Activated T-cell treated with anti-CD3 and anti-CD28 coated beads for 48 hours (primary cell): Measurements from ENCODE around the gene PIK3CB.
"Not testable (repeated sequence)": the region's sequence is repeated elsewhere in the genome, so short reads cannot be mapped to it uniquely, and the experiment has no call there.

Experiments
- DNase-seq: peaks from one replicate; pipeline ENCODE4 v3.0.0-alpha.2; 2020; ENCODE audit warnings: low read depth

PIK3CB gene

DNA sequence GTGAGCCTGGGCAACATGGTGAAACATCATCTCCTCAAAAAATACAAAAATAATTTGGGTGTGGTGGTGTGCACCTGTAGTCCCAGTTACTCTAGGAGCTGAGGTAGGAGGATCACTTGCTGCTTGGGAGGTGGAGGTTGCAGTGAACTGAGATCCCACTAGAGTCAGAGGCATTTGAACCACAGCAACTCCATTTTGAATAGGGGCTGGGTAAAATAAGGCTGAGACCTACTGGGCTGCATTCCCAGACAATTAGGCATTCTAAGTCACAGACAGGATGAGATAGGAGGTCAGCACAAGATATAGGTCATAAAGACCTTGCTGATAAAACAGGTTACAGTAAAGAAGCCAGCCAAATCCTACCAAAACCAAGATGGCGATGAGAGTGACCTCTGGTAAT is 12.1 kb upstream of the PIK3CB start:
- DNase-seq: not testable (repeated sequence)

DNA sequence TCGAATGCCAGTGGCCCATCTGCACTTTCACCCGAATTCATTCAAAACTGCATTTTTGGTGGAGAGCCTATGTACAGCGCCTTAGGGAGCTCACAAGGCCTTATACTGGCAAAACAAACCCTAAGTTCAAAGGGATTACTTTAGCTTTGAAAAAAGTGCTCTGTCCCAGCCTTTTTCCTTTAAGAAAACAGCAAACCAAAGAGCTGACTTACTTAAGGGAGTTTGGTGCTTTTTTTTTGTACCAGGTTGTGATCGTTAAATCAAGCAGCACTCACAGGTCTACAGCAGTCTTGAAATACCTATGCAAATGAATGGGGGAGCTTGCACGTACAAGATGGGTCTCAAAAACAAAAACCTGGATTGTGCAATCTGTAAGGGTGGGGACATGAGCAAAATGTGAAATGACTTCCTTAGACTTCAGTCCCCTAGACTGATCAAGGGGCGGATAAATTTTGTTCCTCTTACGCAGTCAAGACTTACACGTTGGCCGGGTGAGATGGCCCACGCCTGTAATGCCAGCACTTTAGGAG is 11.6 kb upstream of the PIK3CB start:
- DNase-seq: no peak

DNA sequence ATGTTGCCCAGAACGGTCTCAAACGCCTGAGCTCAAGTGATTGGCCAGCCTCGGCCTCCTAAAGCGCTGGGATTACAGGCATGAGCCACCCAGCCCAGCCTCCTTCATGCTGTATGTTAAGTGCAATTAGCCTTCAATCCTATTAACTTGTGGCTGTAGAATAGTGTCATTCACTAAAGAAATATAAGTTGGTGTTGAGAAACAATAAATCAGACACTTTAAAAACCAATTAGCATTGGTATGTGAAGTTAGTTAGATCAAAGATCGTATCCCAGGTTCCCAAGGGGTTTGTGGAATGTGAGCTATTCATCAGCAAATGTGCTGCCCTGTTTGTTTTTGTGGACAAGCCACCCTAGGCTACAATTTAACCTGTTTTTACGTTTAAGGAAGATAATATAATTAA is 11.0 kb upstream of the PIK3CB start:
- DNase-seq: no peak

DNA sequence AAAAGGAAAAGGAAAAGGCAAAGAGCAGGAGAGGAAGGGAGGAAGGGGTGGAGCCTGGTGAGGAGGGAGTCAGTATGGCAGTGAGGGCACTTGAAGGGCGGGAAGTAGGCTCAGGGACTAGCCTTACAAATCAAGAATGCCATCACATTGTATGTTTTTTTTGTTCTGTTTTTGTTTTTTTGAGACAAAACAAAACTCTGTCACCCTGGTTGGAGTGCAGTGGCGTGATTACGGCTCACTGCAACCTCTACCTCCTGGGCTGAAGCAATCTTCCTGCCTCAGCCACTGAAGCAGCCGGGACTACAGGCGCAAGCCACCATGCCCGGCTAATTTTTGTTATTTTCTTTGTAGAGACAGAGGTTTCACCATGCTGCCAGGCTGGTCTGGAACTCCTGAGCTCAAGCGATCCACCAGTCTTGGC is 10.5 kb upstream of the PIK3CB start:
- no peak for DNase-seq

DNA sequence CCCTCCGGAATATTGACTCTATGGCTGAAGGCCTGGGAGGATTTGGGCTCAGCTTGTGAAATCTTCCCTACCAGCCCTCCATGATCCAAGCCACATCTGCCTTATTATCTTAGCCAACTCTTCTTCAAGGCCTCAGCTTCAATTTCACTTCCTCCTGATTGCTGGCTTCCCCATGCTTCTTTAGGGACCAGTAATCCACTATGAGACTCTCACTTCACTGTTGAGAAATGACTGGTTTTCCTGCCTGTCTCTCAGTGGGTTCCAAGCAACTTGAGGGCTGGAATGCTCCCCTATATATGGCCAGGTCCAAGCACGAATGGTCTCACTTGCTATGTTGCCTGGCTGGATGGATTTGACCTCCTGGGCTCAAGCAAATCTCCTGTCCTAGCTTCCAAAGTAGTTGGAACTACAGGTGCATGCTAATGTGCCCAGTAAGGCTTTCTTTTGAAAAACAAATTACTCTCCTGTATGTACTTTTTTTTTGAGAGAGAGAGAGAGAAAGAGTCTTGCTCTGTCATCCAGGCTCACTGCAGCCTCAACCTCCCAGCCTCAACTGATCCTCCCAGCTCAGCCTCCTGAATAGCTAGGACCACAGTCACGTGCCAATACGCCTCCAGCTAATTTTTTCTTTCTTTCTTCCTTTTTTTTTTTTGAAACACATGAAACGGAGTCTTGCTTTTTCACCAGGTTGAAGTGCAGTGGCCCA is 7.9 kb upstream of the PIK3CB start:
- no peak for DNase-seq

DNA sequence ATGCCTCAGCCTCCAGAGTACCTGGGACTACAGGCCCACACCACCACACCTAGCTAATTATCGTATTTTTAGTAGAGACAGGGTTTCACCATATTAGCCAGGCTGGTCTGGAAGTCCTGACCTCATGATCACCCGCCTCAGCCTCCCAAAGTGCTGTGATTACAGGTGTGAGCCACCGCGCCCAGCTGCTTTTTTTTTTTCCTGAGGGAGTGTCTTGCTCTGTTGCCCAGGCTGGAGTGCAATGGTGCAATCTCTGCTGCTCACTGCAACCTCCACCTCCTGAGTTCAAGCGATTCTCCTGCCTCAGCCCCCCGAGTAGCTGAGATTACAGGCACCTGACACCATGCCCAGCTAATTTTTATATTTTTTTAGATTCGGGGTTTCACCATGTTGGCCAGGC is 3.7 kb upstream of the PIK3CB start:
- not testable (repeated sequence) for DNase-seq

DNA sequence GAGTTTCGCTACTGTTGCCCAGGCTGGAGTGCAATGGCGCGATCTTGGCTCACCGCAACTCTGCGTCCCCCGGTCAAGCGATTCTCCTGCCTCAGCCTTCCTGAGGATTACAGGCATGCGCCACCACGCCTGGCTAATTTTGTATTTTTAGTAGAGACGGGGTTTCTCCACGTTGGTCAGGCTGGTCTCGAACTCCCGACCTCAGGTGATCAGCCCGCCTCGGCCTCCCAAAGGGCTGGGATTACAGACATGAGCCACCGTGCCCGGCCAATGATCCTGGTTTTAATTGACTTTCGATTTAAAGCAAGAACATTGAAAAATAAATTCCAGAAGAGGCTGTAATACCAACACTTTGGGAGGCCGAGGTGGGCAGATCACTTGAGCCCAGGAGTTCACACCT is 1.1 kb upstream of the PIK3CB start:
- DNase-seq: not testable (repeated sequence)

DNA sequence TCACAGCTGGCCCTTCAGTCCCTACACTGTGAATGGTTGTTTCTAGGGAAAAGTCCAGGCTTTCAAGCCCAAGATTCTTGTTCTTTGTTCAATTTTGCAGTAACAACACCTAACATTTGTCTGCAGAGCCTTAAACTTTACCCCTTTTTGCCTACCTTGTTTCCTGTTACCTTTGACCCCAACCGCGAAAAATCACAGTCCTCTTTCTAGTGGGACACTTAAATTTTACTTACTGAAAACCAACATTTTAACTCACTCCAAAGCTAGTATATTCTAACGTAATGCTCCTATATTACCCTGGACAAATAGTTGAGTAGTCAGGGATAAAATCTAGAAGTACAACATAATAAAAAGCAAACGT is 649 bp upstream of the PIK3CB start:
- no peak for DNase-seq

DNA sequence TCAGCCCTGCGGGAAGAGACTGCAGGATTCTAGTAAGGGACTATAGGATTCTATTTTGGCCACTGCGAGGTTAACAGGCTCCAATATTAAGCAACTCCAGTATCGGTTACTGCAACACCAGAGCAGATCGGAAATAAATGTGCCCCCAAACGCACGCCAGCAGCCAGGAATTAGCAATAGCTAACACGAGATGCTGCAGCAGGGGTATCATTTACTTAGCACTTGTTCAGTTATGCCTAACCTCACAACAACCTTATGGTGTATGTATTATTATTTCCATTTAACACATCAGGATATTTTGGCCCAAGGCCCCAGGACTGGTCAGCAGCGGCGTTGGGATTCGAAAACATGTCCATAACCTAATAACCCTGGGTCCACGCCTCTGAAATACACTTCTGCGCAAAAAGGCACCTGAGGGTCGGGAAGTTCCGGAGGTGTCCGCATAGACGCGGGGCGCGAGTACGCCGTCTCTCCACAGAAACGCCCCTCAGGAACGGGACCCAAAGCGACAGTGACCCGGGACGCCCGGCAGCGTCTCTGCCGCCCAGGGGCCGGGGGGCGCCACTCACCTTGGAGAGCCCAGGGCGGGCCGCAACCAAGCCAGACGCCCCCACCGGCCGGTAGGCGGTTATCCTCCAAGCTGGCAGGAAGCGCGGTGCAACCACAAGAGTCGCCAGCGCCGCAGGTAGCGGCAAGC is 681 bp downstream of the PIK3CB start:
- no peak for DNase-seq

DNA sequence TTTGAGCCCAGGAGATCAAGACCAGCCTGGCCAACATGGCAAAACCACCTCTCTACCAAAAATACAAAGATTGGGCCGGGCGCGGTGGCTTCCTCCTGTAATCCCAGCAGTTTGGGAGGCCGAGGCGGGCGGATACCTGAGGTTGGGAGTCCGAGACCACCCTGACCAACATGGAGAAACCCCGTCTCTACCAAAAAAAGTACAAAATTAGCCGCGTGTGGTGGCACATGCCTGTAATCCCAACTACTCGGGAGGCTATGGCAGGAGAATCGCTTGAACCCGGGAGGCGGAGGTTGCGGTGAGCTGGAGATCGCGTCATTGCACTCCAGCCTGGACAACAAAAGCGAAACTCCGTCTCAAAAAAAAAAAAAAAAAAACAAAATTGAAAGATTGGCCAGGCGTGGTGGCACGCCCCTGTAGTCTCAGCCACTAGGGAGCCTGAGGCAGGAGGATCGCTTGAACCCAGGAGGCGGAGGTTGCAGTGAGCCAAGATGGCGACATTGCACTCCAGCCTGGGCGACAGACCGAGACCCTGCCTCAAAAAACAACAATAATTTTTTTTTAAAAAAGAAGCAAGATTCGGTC is 2.2 kb downstream of the PIK3CB start:
- DNase-seq: not testable (repeated sequence)

DNA sequence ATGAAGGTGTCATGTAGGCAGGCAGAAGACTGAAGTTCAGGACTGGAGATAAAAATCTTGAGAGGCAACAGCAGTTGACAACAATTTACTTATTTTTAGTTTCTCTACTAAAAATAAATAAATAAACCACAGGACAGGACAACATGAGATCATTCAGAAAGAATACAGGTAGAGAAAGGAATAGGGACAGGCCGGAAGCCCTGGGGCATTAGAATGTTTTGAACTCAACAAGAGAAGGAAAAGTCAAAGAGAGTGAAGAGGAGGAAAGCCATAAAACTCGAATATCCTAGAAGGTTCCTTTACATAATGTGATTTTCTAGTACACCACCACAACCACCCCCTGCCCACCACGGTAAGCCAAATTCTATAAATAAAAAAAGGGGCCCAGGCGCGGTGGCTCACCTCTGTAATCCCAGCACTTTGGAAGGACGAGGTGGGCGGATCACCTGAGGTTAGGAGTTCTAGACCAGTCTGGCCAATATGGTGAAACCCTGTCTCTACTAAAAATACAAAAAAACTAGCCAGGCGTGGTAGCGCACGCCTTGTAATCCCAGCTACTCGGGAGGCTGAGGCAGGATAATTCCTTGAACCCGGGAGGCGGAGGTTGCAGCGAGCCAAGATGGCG is 4.7 kb downstream of the PIK3CB start:
- no peak for DNase-seq

DNA sequence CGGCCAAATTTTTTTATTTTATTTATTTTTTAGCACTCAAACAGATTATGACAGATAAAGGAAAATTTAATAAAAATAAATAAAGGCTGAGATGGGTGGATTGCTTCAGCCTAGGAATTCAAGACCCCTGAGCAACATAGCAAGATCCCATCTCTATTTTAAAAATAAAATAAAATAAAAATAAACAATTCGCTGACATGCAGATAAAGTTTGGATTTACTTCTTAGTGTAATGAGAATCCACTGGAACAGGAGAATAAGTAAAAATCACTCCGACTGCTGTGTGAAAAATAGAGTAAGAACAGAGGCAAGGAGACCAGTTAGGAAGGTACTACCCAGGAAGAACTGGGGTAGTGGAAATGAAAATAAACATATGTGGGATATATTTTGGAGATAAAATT is 5.6 kb downstream of the PIK3CB start:
- no peak for DNase-seq

DNA sequence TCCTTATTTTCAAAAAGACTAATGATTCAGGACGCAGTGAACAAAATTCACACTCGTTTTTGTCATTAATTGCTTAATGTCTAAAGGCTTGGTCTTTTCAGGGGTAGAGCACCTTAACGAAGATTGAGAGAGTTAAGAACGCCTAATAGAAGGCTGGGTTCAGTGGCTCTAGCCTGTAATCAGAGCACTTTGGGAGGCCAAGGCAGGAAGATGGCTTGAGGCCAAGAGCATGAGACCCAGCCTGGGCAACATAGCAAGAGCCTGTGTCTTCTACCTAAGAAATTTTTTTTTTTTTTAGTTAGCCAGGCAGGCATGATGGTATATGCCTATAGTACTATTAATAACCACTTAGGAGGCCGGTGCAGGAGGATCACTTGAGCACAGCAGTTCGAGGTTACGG is 7.5 kb downstream of the PIK3CB start:
- DNase-seq: no peak

DNA sequence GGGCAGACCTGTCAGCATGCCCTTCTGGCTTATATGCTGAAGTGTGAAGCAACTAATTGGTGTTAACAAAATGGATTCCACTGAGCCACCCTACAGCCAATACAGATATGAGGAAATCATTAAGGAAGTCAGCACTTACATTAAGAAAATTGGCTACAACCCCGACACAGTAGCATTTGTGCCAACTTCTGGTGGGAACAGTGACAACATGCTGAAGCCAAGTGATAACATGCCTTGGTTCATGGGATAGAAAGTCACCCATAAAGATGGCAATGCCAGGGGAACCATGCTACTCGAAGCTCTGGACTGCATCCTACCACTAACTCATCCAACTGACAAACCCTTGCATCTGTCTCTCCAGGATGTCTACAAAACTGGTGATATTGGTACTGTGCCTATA is 9.4 kb downstream of the PIK3CB start:
- DNase-seq: no peak

DNA sequence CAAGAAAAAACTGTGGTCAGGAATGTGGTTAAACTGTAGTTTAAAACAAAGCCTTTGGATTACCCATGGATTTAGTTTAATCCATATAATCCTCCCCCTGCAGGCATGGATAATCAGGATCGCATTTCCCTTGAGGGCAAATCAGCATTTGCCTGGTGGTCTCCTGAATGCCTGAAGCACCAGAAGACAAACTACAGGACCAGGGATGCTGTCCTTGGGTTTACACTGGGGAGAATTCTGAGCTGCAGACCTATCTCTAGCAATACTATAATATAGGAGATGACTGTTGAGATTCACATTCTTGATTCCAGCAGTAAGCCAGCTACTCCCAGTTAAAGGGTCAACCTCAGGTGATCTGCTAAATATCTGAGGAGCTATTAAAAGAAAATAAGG is 10.6 kb downstream of the PIK3CB start:
- DNase-seq: no peak

DNA sequence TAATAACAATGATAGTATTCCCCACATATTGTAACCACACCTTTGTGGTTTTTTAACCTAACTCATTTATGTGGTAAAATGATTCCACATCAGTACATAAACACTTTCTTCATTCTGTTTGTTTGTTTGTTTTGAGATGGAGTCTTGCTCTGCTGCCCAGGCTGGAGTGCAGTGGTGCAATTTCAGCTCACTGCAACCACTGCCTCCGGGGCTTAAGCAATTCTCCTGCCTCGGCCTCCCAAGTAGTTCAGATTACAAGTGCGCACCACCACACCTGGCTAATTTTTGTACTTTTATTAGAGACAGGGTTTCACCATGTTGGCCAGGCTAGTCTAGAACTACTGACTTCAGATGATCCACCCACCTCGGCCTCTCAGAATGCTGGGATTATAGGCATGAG is 14.3 kb downstream of the PIK3CB start:
- not testable (repeated sequence) for DNase-seq

DNA sequence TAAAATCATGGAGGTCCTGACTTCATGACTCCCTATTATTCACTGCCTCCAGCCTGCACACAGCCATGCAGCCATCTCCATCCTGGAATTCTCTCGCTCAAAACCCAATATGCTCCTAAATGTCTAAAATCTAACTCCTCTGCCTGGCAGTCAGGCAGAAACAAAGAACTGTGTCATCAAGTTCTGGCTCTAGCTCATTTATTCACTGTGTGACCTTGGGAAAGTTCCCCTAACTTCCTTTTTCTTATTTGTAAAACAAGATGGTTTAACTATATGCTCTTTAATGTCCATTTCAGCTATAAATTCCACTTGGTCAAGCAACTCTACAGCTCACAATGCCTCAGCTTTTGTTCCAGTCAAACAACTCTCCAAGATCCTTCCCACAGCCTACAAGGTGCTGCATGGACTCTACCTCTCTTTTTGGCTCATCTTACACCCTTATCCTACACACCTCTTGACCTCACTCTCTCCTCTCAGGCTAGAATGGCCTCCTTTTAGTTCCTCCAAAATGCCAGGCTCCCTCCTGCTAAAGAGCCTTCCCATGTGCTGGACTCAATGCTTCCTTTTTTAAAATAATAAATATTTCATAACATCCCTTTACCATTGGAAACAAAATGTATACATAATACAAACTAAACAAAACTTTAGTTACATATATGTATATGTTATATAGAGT is 16.4 kb downstream of the PIK3CB start:
- DNase-seq: no peak

DNA sequence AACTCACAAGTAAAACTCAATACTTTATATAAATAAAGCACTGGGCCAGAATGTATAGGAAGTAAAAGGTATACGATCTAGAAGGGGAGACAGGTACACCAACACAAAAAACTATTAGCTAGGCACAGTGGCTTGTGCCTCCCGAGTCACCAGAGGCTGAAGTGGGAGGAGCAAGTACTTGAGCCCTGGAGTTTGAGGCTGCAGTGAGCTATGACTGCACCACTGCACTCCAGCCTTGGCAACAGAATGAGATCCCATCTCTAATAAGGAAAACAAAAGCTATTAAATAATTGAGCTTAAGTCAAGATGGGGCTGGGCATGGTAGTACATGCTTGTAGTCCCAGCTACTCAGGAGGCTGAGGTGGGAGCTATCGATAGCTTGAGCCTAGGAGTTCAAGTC is 17.0 kb downstream of the PIK3CB start:
- no peak for DNase-seq

DNA sequence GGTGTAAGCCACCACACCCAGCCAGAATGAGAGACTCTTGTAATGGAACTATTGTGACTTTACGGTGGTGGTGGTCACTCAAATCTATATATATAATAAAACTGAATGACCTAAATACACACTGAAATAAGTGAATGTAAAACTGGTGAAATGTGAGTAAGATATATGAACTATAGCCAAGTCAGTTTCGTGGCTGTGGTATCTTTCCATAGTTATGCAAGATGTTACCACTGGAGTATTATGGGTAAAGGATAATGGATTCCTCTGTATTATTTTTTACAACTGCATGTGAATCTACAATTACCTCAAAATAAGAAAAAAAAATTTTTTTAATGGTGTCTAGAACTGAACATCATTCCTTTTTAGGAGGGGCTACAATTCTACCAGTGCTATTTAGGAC is 21.9 kb downstream of the PIK3CB start:
- no peak for DNase-seq

DNA sequence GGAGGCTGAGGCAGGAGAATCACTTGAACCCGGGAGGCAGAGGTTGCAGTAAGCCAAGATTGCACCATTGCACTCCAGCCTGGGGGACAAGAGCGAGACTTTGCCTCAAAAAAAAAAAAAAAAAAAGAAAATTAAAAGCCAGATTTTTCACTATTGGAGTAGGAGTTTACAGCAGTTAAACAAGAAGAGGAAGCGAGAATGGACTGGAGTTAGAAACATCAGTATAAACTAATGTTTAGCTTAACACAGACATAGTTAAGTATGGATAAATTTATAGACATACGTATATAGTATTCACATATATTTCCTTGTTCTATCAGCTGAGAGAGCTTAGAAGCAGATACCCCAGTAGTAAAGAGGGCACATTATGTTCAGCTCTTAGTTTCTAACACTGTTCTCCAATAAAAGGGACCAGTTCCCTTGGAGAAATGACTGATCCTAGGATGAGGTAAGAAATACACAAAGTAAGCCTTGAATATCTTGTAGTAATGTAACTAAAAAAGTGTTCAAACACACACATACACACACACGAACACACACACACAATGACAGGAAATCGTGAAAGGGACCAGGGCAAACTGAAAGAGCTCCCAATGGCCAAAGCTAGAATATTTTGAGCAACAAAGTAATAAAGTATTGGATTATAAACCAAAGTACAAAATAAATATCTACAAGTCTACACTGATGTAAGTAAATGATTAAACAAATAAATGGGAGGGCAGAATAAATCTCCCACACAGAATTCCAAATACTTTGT is 25.1 kb downstream of the PIK3CB start:
- no peak for DNase-seq

DNA sequence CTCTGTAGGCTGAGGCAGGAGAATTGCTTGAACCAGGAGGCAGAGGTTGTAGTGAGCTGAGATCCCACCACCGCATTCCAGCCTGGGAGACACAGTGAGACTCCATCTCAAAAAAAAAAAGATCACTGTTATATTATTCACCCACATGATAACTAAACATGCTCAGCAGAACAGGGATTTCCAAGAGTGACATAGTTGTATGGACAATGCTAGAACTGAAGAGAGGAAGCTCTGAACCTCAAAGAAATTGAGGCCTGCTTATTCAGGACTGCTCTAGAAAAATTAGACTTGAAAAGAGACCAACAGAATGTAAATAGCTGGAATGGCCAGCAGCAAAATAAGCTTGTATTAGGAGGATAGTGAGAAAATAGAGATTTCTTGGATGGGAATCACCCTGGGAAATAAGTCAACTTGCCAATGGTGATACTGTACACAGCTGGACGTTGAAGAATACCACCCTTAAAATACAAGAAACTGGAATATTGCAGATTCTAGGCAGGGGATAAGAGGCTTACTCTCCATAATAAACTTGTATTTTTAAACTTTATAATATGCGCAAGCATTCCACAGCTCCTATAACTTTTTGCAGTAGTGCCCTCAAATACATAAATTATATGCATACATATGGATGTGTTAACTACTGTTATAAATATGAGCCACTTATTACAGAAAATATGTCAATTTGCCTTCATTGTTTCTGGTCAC is 28.2 kb downstream of the PIK3CB start:
- DNase-seq: no peak
